Glutamatergic neuron (in vitro differentiated cells): ENCODE results near the gene DOCK1. TPM values are rescaled to one million over a fixed set of nuclear protein-coding genes. Genes with fewer than 3 reads are reported as not detected.

Experiments
- DNase-seq: peaks from one replicate; pipeline ENCODE4 v3.0.0; 2022
- H3K27ac Mint-ChIP-seq: one replicate; pipeline ENCODE4 v1.8.0; 2020; ENCODE audit warnings: mild to moderate bottlenecking, mixed read lengths, inconsistent platforms; ENCODE audit not compliant: unreplicated experiment
- H3K27me3 Mint-ChIP-seq: one replicate; pipeline ENCODE4 v1.8.0; 2020; ENCODE audit warnings: mild to moderate bottlenecking, moderate library complexity, mixed read lengths, inconsistent platforms; ENCODE audit not compliant: unreplicated experiment
- H3K36me3 Mint-ChIP-seq: one replicate; pipeline ENCODE4 v1.8.0; 2020; ENCODE audit warnings: mild to moderate bottlenecking, mixed read lengths, inconsistent platforms; ENCODE audit not compliant: unreplicated experiment
- H3K4me1 Mint-ChIP-seq: one replicate; pipeline ENCODE4 v1.8.0; 2020; ENCODE audit warnings: mild to moderate bottlenecking, low read depth, mixed read lengths, inconsistent platforms; ENCODE audit not compliant: unreplicated experiment
- H3K4me3 Mint-ChIP-seq: one replicate; pipeline ENCODE4 v1.8.0; 2020; ENCODE audit warnings: mild to moderate bottlenecking, mixed read lengths, inconsistent platforms; ENCODE audit not compliant: unreplicated experiment
- H3K9me3 Mint-ChIP-seq: one replicate; pipeline ENCODE4 v1.8.0; 2020; ENCODE audit warnings: mild to moderate bottlenecking, moderate library complexity, mixed read lengths, inconsistent platforms; ENCODE audit not compliant: unreplicated experiment
- CTCF ChIP-seq: fragments of 200-600 bp; sonication (generic); IDR thresholded peaks from one replicate; pipeline ENCODE4 v1.5.0; 2021; ENCODE audit not compliant: partially characterized antibody, unreplicated experiment
- total RNA-seq: library from RNA; stranded (reverse); fragmentation: NEBNext Ultra II Directional; extraction: Animal tissue kit (Norgen Biotek cat#: 25700); gene quantifications from one replicate; pipeline ENCODE4 v1.2.1, GENCODE V29; 2021; ENCODE audit not compliant: unreplicated experiment

Gene DOCK1
- total RNA-seq, 1 donor from 2014 or later = 19.7 TPM

GRCh38 chr10:127398140-127398970 is 493.1 kb downstream of the DOCK1 start:
- TF ChIP-seq CTCF = no peak
- Mint-ChIP-seq H3K36me3 (no peaks in the 10 kb centered on the region), H3K27me3 (peaks cover 5% of the 10 kb centered on the region), H3K4me3 (no peak overlapping the region), H3K27ac (no peak overlapping the region), H3K4me1 (peaks cover 14% of the 10 kb centered on the region), H3K9me3 (peaks cover 4% of the 10 kb centered on the region)
- DNase-seq = no peak

GRCh38 chr10:127398971-127399365 is 493.7 kb downstream of the DOCK1 start:
- H3K27ac Mint-ChIP-seq = no peak overlapping the region
- no peak for TF ChIP-seq CTCF
- H3K4me1 Mint-ChIP-seq = peaks cover 14% of the 10 kb centered on the region
- DNase-seq = no peak
- no peaks in the 10 kb centered on the region for H3K36me3 Mint-ChIP-seq
- no peak overlapping the region for H3K4me3 Mint-ChIP-seq
- peaks cover 4% of the 10 kb centered on the region for H3K9me3 Mint-ChIP-seq
- H3K27me3 Mint-ChIP-seq = peaks cover 2% of the 10 kb centered on the region

GRCh38 chr10:127399668-127400067 is 494.4 kb downstream of the DOCK1 start:
- H3K27ac Mint-ChIP-seq = no peak overlapping the region
- DNase-seq = no peak
- H3K9me3 Mint-ChIP-seq = peaks cover 4% of the 10 kb centered on the region
- no peaks in the 10 kb centered on the region for H3K36me3 Mint-ChIP-seq
- H3K4me1 Mint-ChIP-seq = peaks cover 14% of the 10 kb centered on the region
- H3K27me3 Mint-ChIP-seq = peaks cover 2% of the 10 kb centered on the region
- no peak for TF ChIP-seq CTCF
- H3K4me3 Mint-ChIP-seq = no peak overlapping the region

- peaks cover 6% of the 10 kb centered on the region for H3K9me3 Mint-ChIP-seq
- H3K27me3 Mint-ChIP-seq = peaks cover 2% of the 10 kb centered on the region
- DNase-seq = no peak
- no peak overlapping the region for H3K27ac Mint-ChIP-seq
- no peak for TF ChIP-seq CTCF
- H3K36me3 Mint-ChIP-seq = no peaks in the 10 kb centered on the region
- peaks cover 14% of the 10 kb centered on the region for H3K4me1 Mint-ChIP-seq
- no peak overlapping the region for H3K4me3 Mint-ChIP-seq
Observed at GRCh38 chr10:127400216-127400615, 495.0 kb downstream of the DOCK1 start.
